ENCODE results near the gene S1PR3.

S1PR3 gene

GRCh38 chr9:89036383-89036782 lies 45.1 kb downstream of the S1PR3 start:
- no peak for FAIRE-seq
- no peak for DNase-seq (ENCODE audit: low spot score)

GRCh38 chr9:89036891-89037290 lies 45.6 kb downstream of the S1PR3 start:
- FAIRE-seq: no peak
- DNase-seq (ENCODE audit: low spot score): no peak

- DNase-seq (ENCODE audit: low spot score) (no peak), FAIRE-seq (no peak)
Observed at GRCh38 chr9:89037346-89037745, 46.1 kb downstream of the S1PR3 start.

GRCh38 chr9:89037891-89038290 lies 46.6 kb downstream of the S1PR3 start:
- DNase-seq (ENCODE audit: low spot score) (no peak), FAIRE-seq (no peak)

- DNase-seq (ENCODE audit: low spot score) (peak; percentile 41), FAIRE-seq (no peak)
Observed at GRCh38 chr9:89038382-89039103, 47.3 kb downstream of the S1PR3 start.

- FAIRE-seq: no peak
- DNase-seq (ENCODE audit: low spot score): no peak
Observed at GRCh38 chr9:89039104-89039465, 47.8 kb downstream of the S1PR3 start.

GRCh38 chr9:89039664-89040063 lies 48.4 kb downstream of the S1PR3 start:
- FAIRE-seq: no peak
- no peak for DNase-seq (ENCODE audit: low spot score)

- FAIRE-seq: no peak
Observed at GRCh38 chr9:89042984-89043383, 51.7 kb downstream of the S1PR3 start.

GRCh38 chr9:89044104-89044503 lies 52.8 kb downstream of the S1PR3 start:
- DNase-seq (ENCODE audit: low spot score) (no peak), FAIRE-seq (no peak)

More at GRCh38 chr9:89042984-89043383, 51.7 kb downstream of the S1PR3 start:
- DNase-seq (ENCODE audit: low spot score): no peak

- DNase-seq (ENCODE audit: low spot score): no peak
- FAIRE-seq: no peak
Observed at GRCh38 chr9:89044881-89045280, 53.6 kb downstream of the S1PR3 start.

GRCh38 chr9:89046832-89047231 lies 55.6 kb downstream of the S1PR3 start:
- DNase-seq (ENCODE audit: low spot score): no peak

GRCh38 chr9:89047667-89048066 lies 56.4 kb downstream of the S1PR3 start:
- no peak for FAIRE-seq
- no peak for DNase-seq (ENCODE audit: low spot score)

More at GRCh38 chr9:89046832-89047231, 55.6 kb downstream of the S1PR3 start:
- no peak for FAIRE-seq

GRCh38 chr9:89048616-89049015 lies 57.3 kb downstream of the S1PR3 start:
- FAIRE-seq (no peak), DNase-seq (ENCODE audit: low spot score) (no peak)

GRCh38 chr9:89049646-89050045 lies 58.4 kb downstream of the S1PR3 start:
- FAIRE-seq: no peak
- DNase-seq (ENCODE audit: low spot score): no peak

GRCh38 chr9:89051421-89052025 lies 60.3 kb downstream of the S1PR3 start:
- FAIRE-seq (no peak), DNase-seq (ENCODE audit: low spot score) (no peak)

GRCh38 chr9:89052470-89053097 lies 61.3 kb downstream of the S1PR3 start:
- no peak for DNase-seq (ENCODE audit: low spot score)
- no peak for FAIRE-seq

GRCh38 chr9:89053301-89053700 lies 62.0 kb downstream of the S1PR3 start:
- FAIRE-seq: no peak
- no peak for DNase-seq (ENCODE audit: low spot score)
